ENCODE data around the gene PPL.

GRCh38 chr16:4933433-4933832 lies 3.5 kb downstream of the PPL start:
- TF ChIP-seq POLR2A (IDR thresholded peaks at IDR 0.05; ENCODE audit: low read depth, low read length): no peak
- TF ChIP-seq POLR2AphosphoS5 (IDR thresholded peaks at IDR 0.05; ENCODE audit: low read depth, low read length): no peak
